Stimulated activated CD4-positive, alpha-beta T cell treated with anti-CD3 and anti-CD28 coated beads, Interleukin-2, amount 100 ng/mL, for 48 hours (primary cell): ENCODE results near the gene CD22.
"Not testable (repeated sequence)": the region's sequence is repeated elsewhere in the genome, so short reads cannot be mapped to it uniquely, and the experiment has no call there.

ENCODE experiments used
- DNase-seq, 2 donors: peaks; one replicate each; pipeline ENCODE4 v3.0.0-alpha.2; 2020

CD22 gene

DNA sequence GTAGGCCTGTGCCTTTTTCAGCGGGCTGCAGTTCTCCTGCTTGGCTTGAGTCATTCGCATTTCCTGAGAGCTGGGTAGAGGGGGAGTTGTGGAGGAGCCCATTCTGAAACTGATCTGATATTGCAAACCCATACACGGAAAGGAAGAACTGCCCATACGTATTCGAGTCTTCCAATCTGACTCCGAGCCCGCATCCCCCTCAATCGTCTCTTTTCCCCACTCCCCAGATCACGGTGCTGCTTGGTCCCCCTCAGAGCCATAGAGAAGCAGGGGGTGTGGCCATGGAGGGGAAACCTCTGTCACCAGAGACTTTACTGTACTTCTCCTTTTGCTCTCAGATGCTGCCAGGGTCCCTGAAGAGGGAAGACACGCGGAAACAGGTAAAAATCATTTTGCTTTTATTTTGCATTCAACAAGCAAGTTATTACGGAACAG, at the start of gene CD22:
Gene CD22, plus strand, starts transcription at position 337 of the 435 bp plus-strand sequence. CDS start 2,854 bp downstream, outside the sequence.
- DNase-seq: no peak

DNA sequence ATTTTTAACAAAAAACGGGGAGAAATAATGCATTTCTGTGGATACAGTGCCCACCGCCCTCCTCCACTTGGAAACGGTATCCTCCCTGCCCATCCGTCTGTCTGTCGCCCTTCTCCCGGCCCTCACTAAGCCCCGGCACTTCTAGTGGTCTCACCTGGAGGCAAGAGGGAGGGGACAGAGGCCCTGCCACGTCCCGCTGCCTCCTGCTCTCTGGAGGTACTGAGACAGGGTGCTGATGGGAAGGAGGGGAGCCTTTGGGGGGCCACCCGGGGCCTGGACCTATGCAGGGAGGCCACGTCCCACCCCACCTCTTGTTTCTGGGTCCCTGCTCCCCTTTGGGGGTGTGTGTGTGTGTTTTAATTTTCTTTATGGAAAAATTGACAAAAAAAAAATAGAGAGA, 49.6 kb upstream of the CD22 start:
- DNase-seq: no peak

DNA sequence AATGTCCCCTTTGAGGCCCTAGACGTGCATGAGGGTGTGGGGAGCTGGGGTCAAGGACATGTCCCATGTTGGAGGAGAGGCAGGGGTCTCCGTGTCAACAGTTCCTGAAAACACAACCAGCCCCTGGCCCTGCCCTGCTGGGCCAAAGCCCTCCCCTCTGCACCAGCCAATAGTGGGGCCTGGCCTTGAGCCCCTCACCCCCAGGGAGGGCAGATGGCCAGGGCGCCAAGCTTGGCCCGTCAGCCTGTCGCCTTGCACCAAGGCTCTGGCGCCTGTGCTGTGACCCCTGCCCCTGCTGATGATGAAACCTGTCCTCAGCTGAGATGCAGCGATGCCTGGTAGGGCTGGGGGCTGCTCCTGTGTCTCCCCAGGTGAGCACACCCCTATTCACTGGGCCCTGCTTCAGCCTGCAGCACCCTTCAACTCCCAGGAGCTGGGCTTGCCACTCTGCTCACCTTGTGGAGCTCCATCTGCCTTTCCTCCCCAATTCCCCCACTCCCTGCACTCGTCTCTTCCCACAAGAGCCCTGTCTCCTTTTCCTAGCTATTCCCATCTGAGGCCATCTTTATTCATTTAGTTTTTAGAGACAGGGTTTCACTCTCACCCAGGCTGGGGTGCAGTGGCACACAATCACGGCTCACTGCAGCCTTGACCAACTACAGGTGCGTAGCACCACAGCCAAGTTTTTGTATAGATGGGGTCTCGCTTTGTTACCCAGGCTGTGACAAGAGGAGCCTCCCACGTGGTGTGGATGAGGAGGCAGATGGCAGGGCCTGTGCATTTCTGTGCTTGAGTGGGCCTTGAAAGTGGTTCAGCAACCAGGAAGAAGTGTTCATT, 48.8 kb upstream of the CD22 start:
- no peak for DNase-seq

DNA sequence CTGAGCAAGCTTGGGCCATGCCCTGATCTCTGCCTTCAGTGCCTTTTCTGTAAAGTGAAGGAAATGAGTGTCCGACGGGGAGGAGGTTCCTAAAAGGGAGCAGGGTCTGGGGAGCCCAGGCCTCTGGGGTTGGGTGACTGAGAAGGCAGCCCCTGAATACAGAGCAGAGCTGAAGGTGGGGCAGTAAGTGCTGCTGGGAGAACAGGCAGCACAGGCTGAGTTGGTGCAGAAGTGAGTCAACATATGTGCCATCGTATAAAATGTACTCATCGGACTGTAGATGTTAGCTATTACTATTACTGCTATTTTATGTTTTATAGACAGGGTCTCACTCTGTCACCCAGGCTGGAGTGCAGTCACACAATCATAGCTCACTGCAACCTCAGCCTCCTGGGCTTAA, 47.7 kb upstream of the CD22 start:
- no peak for DNase-seq

DNA sequence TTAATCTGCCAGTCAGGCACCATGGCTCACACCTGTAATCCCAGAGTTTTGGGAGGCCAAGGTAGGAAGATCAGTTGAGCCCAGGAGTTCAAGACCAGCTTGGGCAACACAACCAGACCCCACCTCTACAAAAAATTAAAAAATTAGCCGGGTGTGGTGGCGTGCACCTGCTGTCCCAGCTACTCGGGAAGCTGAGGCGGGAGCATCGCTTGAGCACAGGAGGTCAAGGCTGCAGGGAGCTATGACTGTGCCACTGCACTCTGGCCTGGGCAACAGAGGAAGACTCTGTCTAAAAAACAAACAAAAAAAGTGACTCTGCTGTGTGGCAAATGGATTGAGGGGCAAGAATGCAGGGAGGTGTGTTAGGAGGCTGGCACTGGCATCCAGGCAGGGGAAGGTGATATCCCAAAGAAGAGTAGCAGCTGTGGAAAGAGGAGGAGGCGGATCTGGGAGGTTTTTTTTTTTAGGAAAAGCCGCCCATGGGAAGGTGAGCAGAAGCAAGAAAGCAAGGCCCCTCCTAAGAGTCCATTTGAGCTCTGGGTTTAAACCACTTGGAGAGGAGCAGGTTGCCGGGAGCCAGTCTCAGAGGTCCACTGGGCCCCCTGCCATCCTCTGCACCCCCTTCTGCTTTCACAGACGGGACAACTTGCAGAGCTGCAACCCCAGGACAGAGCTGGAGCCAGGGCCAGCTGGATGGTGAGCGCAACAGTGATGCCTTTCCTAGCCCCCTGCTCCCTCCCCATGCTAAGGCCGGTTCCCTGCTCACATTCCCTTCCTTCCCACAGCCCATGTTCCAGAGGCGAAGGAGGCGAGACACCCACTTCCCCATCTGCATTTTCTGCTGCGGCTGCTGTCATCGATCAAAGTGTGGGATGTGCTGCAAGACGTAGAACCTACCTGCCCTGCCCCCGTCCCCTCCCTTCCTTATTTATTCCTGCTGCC, 44.6 kb upstream of the CD22 start:
- no peak for DNase-seq

DNA sequence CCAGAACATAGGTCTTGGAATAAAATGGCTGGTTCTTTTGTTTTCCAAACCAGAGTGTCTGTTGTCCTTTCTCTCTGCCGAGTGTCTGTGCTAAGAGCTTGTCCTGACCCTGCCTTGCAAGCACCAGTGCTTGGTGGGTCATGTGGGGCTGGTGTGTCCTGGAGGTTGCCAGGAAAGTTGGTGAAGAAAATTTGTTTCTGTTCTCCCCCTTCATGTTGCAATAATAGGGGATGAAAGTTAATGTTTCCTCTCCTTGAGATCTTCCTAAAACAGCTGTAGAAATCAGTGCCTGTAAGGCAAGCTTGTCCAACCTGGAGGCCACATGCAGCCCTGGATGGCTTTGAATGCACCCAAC, 43.9 kb upstream of the CD22 start:
- DNase-seq: no peak

DNA sequence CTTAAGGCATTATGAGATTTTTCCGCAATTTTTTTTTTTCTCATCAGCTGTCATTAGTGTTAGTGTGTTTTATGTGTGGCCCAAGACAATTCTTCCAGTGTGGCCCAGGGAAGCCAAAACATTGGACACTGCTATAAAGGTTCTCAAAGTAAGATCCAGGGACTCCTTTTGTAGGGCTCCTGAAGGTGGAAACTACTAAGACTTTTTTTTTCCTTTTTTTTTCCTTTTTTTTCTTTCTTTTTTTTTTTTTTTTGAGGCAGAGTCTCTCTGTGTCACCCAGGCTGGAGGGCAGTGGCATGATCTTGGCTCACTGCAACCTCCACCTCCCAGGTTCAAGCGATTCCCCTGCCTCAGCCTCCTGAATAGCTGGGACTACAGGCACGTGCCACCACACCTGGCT, 43.5 kb upstream of the CD22 start:
- not testable (repeated sequence) for DNase-seq

DNA sequence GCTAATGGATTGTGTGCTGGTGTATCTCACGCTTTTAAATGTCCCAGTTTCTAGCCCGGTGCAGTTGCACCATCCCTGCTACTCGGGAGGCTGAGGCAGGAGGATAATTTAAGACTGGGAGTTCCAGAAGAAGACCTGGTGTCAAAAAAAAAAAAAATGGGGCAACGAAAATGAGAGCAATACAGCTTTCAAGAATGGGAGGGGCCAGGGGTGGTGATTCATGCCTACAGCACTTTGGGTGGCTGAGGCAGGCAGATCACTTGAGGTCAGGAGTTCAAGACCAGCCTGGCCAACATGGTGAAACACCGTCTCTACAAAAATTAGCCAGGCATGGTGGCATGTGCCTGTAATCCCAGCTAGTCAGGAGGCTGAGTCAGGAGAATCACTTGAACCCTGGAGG, 42.9 kb upstream of the CD22 start:
- DNase-seq: not testable (repeated sequence)

DNA sequence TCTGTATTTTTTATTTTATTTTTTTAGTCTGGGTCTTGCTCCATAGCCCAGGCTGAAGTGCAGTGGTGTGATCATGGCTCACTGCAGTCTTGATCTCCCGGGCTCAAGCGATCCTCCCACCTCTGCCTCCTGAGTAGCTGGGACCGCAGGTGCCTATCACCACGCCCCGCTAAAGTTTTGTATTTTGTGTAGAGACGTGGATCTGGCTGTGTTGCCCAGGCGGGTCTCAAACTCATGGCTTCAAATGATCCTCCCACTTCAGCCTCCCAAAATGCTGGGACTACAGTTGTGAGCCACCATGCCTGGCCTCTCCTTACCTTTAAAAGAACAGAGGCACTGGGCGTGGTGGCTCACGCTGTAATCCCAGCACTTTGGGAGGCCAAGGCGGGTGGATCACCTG, 41.3 kb upstream of the CD22 start:
- DNase-seq: no peak

DNA sequence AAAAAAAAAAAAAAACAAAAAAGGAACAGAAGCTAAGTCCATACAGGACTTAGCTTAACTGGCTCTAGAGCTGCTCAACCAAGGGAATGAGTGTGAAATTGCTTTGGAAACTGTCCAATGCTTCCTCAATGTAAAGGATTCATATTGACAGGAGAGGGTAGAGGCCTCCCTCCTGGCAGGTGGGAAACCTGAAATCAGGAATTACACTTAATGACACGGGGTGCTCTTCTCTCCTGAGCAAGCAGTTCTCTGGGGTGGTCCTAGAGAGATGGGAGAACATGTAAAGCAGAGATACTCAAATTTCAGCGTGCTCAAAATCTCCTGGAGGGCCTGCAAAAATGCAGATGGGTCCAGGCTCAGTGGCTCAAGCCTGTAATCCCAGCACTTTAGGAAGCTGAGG, 40.7 kb upstream of the CD22 start:
- DNase-seq: no peak

DNA sequence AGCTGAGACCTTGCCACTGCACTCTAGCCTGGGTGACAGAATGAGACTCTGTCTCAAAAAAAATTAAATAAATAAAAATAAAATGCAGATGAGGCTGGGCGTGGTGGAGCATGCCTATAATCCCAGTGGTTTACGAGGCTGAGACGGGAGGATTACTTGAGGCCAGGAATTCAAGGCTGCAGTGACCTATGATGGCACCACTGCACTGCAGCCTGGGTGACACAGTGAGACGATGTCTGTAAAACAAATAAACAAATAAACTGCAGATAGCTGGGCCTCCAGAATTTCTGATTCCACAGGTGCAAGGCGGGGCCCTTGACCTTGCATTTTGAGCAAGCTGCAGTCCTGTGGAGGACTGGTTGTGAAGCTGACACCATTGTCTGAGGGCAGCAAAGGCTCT, 40.1 kb upstream of the CD22 start:
- DNase-seq: no peak

DNA sequence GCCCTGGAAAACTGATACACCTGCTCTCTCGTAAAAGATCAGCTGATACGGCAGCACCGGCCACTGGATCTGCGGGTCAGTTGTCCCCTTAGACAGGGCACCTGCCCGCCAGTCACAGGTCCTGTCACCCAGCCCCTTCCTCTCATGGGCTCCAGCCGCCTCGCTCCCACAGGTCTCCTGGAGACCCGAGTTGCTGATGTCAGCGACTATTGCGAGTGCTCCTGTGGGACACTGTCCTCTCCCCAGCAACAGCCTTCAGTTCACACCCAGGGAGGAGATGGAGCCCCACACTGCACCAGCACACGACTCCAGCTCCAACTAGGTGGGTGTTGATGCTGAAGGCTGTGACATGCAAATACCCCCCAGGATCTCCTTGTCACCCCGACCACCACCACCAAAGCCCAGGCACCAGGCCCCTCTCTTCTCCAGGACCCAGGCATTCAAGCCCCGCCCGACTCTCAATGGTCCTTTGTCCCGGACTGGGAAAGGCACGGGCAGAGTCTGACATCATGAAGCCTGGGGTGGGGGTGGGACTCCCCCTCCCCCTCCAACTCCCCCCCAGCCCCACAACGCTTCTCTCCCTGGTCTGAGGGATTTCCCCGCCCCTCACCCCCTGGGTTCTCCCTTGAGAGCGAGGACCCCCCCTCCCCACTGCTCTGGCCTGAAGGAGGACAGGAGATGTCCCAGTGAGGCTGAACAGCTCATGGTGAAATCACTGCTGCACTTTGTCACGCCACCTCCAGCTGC, 38.4 kb upstream of the CD22 start:
- DNase-seq: no peak

DNA sequence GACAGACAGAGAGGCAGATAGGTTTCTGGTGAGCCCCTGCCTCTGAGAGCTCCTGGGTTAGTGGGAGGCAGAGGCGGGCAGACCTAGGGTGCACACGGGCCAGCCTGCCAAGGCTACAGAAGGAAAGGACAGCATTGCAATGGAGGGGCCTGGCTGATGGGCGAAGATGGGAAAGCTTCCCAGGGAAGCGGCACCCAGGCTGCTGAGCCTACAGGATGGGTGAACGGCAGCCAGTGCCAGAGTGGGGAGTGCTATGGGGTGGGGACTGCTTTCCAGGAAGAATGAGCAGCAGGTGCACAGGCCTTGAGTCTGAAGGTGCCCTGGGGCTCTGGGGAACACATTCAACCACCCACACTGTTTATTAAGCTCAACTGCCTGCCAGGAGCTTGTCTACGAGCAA, 37.7 kb upstream of the CD22 start:
- no peak for DNase-seq

DNA sequence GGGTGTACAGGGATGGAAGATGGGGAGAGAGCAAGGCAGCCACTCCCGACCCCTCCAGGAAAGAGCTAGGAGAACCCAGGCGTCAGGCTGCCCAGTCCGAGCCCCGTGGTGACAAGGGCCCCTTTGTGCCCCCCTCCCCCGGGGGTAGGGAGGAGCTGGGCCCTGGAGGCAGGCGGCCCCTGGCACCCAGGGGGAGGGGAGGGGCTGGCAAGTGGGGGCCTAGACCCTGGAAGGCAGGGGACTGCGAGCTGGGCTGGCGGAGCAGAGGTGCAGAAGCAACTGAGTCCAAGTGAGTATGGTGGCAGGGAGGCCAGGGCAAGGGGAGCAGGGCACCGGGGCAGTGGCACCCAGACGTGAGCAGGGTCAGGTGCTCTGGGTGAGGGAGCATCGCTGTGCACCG, 37.1 kb upstream of the CD22 start, which contains the start of gene MAG:
Gene MAG, plus strand, starts transcription at position 246 of the 400 bp plus-strand sequence. CDS start 3,248 bp downstream, outside the sequence.
- DNase-seq: no peak

DNA sequence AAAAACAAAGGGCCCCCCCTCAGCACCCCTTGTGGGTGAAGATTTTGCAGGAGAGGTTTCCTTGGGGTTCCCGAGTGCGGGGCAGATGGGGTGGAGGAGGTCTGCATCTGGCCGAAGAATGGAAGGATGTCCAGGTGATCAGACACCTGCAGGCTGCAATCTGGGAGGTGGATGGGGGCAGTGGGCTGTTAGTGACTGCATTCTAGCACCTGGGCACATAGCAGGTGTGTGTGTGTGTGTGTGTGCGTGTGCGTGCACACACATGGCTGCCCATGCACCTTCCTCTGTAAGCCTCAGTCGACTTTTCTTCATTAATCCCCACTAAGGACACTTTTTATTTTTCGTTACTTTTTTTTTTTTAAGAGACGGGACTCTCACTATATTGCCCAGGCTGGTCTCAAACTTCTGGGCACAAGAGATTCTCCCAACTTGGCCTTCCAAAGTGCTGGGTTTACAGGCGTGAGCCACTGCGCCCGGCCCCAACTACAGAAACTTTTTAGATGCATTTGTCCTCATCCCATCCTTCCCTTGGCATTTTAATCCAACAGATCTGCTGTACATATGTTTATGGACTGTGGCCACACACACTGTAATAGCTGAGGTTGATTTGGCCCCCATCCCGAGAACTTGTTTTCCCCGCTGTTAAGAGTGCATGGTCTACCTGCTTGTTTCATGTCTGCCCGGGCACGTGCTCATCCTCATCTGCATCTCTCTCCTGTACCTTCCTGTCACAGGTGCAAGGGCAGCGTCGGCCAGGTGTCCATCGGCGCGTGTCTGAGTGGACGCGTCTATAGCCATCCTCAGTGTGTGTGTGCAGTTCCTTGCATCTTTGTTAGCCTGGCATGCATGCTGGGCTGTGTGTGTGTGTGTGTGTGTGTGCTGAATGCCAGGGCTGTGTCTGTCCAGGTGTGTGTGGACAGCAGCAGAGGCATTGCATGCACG, 36.3 kb upstream of the CD22 start:
- no peak for DNase-seq

DNA sequence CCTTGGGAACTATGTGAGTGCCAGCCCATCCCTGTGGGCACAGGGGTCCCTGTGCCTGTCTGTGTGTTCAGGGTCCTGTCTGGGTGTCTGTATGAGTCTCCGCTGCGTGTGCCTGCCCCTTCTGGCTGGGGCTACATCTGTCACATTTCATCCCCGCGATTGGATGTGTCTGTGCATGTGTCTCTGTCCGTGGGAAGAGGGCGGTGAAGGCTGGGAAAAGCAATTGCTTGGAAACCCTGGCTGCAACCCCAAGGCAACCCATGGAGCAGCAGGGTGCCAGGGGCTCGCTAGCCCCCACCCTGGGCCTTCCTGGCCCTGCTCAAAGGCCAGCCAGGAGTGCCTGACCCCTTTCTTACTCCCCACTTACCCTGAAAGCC, 35.6 kb upstream of the CD22 start:
- DNase-seq: no peak

DNA sequence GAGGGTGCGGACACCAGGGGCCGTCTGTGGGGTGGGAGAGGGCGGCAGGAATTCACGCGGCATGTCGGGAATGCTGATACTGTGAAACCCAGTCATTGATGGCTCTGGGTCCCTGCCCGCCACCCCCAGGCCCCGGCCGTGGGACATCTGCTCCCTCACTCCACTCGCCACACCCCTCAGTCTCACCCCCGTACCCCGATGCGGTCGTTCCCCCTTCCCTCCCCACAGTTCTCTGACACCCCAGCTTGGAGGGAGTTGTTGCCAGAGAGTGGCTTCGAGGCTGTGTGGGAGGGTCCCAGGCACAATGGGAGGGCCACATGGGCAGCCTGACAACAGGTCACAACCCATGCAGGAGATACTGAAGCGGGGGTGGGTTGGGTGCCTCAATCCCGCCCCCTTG, 35.2 kb upstream of the CD22 start:
- no peak for DNase-seq

DNA sequence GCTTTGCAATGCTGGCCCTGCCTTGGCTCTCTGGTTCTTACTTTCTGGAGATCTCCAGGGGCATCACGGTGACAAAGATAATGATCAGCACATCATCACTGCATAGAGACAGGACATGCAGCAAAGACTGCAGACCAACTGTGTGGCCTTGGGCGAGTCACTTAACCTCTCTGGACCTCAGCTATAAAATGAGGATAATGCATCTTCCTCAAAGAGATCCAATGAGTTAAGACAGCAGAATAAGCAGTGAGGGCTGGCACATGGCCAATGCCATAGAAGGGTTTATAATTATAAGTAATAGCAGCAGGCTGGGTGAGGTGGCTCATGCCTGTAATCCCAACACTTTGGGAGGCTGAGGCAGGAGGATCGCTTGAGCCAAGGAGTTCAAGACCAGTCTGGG, 34.7 kb upstream of the CD22 start:
- DNase-seq: no peak

DNA sequence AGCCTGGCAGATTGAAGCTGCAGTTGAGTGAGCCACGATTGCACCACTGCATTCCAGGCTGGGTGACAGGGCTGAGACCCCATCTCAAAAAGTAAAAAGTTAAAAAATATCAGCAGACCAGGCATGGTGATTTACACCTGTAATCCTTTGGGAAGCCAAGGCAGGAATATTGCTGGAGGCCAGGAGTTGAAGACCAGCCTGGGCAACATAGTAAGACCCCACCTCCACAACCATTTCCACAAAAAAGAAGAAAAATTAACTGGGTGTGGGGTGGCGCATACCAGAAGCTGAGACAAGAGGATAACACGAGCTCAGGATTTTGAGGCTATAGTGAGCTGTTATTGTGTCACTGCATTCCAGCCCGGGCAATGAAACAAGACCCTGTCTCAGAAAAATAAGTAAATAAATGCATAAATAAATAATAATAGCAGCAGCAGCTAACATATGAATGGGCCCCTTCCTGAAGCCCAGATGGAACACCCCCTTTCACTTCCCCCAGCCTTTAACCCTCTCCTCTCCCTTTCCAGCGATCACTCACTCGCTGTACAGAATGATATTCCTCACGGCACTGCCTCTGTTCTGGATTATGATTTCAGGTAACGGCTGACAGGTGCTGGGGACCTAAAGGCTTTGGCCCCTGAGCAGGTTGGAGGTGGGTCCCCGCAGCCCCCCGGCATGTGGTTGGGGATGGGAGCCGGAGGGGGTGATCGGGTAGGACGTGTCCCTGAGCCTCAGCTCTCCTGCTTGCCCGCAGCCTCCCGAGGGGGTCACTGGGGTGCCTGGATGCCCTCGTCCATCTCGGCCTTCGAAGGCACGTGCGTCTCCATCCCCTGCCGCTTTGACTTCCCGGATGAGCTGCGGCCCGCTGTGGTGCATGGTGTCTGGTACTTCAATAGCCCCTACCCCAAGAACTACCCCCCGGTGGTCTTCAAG, 33.9 kb upstream of the CD22 start:
- no peak for DNase-seq

DNA sequence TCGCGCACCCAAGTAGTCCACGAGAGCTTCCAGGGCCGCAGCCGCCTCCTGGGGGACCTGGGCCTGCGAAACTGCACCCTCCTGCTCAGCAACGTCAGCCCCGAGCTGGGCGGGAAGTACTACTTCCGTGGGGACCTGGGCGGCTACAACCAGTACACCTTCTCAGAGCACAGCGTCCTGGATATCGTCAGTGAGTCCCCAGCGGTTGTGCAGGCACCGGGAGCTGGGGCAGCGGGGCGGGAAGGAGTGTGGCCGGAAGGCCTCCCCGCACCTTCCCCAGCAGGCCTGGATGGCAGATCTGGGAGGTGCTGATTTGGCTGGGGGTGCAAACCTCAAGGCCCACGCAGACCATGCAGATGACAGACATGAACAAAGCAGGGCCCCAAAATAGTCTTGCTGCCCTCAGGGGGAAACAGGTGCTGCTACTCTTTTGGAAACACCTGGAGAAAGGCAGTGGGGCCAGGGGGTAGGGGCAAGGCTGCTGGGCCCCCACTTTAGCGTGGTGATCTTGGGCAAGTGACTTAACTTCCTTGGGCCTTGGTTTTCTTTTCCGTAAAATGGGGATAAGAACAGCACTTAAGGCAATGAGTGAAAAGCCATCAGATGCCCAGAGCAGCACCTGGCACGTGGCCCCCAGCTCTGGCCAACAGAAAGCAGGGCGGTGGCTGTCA, 33.1 kb upstream of the CD22 start:
- peak in 1 of 2 donors; percentile 15 for DNase-seq
